GM12891 (cell line): Measurements from ENCODE around the gene IL13.

Experiments used
- DNase-seq: peaks from one replicate; pipeline ENCODE4 v3.0.0; 2011; ENCODE audit warnings: low spot score; ENCODE audit not compliant: insufficient read length
- FAIRE-seq: peaks from 2 replicates; lab custom pipeline; 2011; peaks lifted over from hg19 to GRCh38; lab: Jason Lieb, UNC
- PAX5 ChIP-seq: IDR thresholded peaks from 2 replicates; pipeline ENCODE4 v1.6.1; 2011; ENCODE audit warnings: low read length, moderate library complexity, mild to moderate bottlenecking; ENCODE audit not compliant: insufficient read depth, severe bottlenecking
- POLR2A ChIP-seq: IDR thresholded peaks from 2 replicates; pipeline ENCODE4 v1.6.1; 2011; ENCODE audit warnings: low read depth, low read length, control low read depth
- POLR2AphosphoS5 ChIP-seq: IDR thresholded peaks from 2 replicates; pipeline ENCODE4 v1.6.1; 2011; ENCODE audit warnings: low read depth, low read length, control low read depth
- POU2F2 ChIP-seq: IDR thresholded peaks from 2 replicates; pipeline ENCODE4 v1.6.1; 2011; ENCODE audit warnings: low read depth, mild to moderate bottlenecking, control low read depth, low read length, moderate library complexity
- SPI1 ChIP-seq: IDR thresholded peaks from 2 replicates; pipeline ENCODE4 v1.6.1; 2011; ENCODE audit warnings: low read depth, low read length, control low read depth
- TAF1 ChIP-seq: IDR thresholded peaks from 2 replicates; pipeline ENCODE4 v1.6.1; 2011; ENCODE audit warnings: low read depth, low read length, control low read depth

IL13 gene

GRCh38 chr5:132662925-132663770, 5.2 kb downstream of the IL13 start:
- DNase-seq: peak; percentile 72
- peak; percentile 90 for FAIRE-seq
- TF ChIP-seq POLR2A (peak; percentile 54; the same call in 1 of the 2 replicates), PAX5 (no peak), POU2F2 (no peak), SPI1 (peak; percentile 16; the same call in 1 of the 2 replicates), POLR2AphosphoS5 (peak; percentile 75), TAF1 (peak; percentile 46; the same call in 1 of the 2 replicates)

DNA sequence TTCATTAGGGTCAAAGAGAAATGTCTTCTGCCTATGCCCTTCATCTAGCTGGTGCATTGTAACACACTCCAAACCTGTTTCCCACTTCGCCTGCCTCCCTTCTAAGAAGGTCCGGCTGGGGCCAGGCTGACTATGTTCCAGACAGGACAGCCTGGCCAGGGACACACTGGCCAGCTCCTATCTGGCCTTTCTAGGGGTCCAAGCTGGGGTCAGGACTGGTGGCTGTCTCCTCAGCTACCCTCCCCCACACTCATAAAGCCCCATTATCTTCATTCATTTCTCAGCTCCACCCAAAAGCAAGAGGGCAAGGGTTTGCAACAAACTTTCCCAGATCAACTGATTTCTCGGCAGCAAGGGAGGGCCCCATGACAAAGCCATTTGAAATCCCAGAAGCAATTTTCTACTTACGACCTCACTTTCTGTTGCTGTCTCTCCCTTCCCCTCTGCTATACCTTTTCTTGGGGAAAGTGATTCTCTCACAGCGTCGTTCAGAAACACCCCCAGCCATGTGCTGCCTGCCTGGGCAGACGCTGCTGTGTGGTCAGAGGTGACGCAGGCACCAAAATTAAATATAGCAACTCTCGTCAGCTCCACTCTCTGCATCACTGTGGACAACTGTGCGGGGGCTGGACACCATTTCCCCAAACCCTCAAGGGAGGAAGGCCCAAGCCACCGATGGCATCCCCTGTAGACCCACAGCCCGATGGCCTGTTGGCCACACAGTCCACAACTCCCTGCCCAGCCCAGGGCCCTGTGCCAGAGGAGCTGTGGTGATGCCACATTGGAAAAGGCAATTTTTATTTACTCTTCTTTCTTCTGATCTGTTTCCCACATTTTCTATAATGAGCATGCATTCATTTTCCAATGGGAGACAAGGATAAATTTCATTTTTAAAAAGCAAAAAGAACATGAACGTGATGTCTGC, 6.1 kb downstream of the IL13 start:
- DNase-seq: no peak
- FAIRE-seq: peak; percentile 51
- TF ChIP-seq TAF1: peak; percentile 51; the same call in 1 of the 2 replicates
- TF ChIP-seq POU2F2: peak; percentile 68; the same call in 1 of the 2 replicates
- no peak; the same call in 1 of the 2 replicates for TF ChIP-seq POLR2AphosphoS5
- TF ChIP-seq POLR2A: peak; percentile 34; the same call in 1 of the 2 replicates
- TF ChIP-seq SPI1: peak; percentile 59
- no peak for TF ChIP-seq PAX5

- no peak for TF ChIP-seq POLR2A
- DNase-seq (no peak), FAIRE-seq (no peak)
Measured at GRCh38 chr5:132664696-132665209, 6.8 kb downstream of the IL13 start.

GRCh38 chr5:132665574-132666080, 7.7 kb downstream of the IL13 start:
- TF ChIP-seq PAX5: no peak
- no peak for TF ChIP-seq POLR2AphosphoS5
- TF ChIP-seq POU2F2: no peak
- no peak for TF ChIP-seq SPI1
- no peak for TF ChIP-seq TAF1
- no peak for TF ChIP-seq POLR2A
- FAIRE-seq: no peak
- DNase-seq: no peak

DNA sequence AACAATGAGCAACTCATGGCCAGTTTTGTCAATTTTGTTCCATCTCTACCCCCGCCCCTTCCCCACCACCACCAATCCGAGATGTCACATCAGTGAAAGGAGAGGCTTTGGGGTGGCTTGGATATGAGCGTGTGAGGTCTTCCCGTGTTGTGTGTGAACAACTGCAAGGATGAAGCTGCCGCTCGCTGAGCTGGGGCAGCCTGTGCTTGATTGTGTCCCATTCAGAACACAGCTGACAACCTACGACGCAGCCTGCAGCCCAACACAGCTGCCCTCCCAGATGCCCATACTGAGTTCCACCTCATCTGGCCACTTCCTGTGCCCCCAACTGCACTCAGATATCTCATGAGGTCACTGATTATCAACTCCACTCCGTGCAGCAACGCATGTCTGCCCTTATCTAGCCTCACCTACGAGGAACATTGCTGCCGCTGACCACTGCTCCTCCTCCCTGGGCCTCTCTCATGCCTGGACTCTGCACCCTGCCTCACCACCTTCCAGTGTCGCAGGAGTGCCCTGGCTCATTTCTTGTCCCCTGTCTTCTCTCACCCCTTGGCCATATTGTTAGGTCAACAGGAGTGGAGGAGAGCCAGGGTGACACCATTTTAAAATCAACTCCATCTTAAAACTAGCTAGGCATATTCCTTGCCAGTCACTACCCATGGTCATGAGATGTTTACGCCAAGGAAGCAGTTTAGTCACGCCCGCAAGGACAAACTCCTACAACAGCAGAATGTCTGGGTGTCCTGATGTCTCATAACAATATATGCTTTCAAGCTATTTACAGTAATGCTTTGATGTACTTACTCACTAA, 8.5 kb downstream of the IL13 start:
- no peak for TF ChIP-seq POU2F2
- no peak for TF ChIP-seq PAX5
- no peak for TF ChIP-seq POLR2AphosphoS5
- TF ChIP-seq SPI1: no peak
- no peak for DNase-seq
- FAIRE-seq: no peak

DNA sequence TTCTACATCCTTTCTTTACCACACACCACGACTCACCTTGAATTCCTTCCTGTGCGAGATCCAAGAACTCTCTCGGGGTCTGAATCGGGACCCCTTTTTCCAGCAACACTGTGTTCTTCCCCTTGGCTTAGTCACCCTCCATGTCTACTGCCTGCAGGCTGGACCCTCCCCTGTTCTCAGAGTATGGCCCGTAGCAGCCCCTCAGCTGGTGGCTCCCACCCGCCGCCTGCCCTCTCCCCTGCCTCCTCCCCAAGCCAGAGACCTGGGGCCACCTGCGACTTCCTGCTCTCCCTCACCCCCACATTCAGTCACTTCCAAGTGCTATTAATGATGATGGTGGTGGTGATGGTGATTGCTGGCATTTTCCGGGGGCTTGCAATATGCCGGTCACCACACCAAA, 9.3 kb downstream of the IL13 start:
- no peak for DNase-seq
- no peak for TF ChIP-seq SPI1
- no peak for TF ChIP-seq POU2F2
- no peak for TF ChIP-seq POLR2AphosphoS5
- no peak for TF ChIP-seq TAF1
- TF ChIP-seq PAX5: no peak
- TF ChIP-seq POLR2A: no peak
- FAIRE-seq: no peak

DNA sequence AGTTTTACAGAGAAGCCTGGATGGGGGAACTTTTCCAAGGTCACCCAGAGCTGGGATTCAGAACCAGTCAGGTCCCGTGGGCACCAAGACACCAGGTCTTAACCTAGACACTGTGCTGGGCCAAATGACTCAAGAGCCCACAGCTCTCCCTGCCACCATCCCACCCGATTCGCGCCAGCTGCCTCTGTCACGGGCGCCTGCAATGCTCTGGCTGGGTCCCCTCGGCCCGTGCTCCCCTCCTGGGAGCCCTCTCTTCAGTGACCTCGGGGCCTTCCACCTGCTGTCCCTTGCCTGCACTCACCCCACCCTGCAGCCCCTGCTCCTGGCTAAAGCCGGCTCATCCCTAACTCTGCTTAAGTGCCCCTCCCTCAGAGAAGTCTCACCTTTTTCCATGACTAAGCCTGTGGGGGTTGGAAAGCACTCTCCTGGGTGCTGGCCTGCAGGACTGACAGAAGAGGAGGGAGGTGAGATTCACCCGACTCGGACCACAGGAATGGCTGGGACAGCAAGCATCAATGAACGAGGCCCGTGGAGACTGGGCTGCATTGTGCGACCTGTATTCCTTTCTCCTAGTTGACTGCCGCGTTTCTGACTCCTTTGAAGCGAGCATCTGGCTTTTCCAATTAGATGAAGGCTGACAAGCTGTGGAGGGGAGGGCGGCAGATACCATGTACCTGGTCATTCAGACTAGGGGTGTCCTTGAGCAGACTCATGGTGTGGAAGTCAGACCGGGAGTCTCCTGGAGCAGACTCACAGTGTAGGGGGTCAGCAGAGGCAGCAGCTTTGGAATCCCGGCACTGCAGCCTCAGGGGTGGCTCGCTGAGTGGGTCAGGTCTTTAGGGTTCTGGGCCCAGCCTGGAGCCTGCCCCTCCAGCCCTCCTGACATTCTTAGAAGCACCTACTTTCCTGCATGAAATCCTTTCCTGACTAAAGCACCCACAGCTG, 10.1 kb downstream of the IL13 start:
- DNase-seq (no peak), FAIRE-seq (no peak)

More for the DNA sequence above, 10.1 kb downstream of the IL13 start:
- TF ChIP-seq SPI1 (no peak), TAF1 (no peak), POLR2A (no peak), POU2F2 (no peak), POLR2AphosphoS5 (no peak), PAX5 (no peak)
